ENCODE data around the gene TMEM108.

- TF ChIP-seq CTCF (optimal IDR thresholded peaks at IDR 0.05 in 1 of 3, IDR thresholded peaks at IDR 0.05 in 1 of 3, conservative IDR thresholded peaks at IDR 0.05 in 1 of 3; ENCODE audit: extremely low read depth in 1 of 3, insufficient read depth in 2 of 3, low read length in 3 of 3) (no peak), EZH2 (IDR thresholded peaks at IDR 0.05; ENCODE audit: low read length) (no peak)
Measured at GRCh38 chr3:133366921-133367320, 328.7 kb downstream of the TMEM108 start.

All from keratinocyte (primary cell).